CD4-positive, alpha-beta T cell (primary cell): Measurements from ENCODE around the gene CLEC2D. TPM values are rescaled to one million over a fixed set of nuclear protein-coding genes. Genes with fewer than 3 reads are reported as not detected.

ENCODE experiments used
- ATAC-seq: fragments of 200-7000 bp; cut with Tn5 transposase; one replicate; pipeline ENCODE4 v1.10.0; 2022; ENCODE audit warnings: mild to moderate bottlenecking; ENCODE audit not compliant: poor library complexity
- CTCF ChIA-PET: fragments of 350-600 bp; sonication (Branson Sonifier 250); formaldehyde crosslinking; loops from one replicate; lab custom pipeline; 2021; ENCODE audit warnings: antibody characterized with exemption, inconsistent platforms; lab: Charles Lee
- POLR2A ChIA-PET: fragments of 350-600 bp; sonication (Branson Sonifier 250); formaldehyde crosslinking; loops from one replicate; lab custom pipeline; 2021; ENCODE audit warnings: antibody characterized with exemption, inconsistent platforms; lab: Charles Lee
- DNase-seq, 14 experiments: peaks; one replicate each; pipeline ENCODE4 v3.0.0-alpha.2; 2013 to 2020; ENCODE audit warnings: mixed read lengths in 2 of 14
- H3K27ac ChIP-seq, 2 donors: one replicate each; pipeline versions ENCODE4 v1.5.1 to v1.7.0; 2013; ENCODE audit warnings: low read length in 2 of 2, low read depth in 1 of 2, mild to moderate bottlenecking in 1 of 2
- H3K27me3 ChIP-seq, 2 experiments: 1 replicate in 1 of 2; 2 replicates in 1 of 2; pipeline versions ENCODE4 v1.6.1 to v1.7.0; 2013; ENCODE audit warnings: low read length in 2 of 2, control low read depth in 1 of 2, mild to moderate bottlenecking in 1 of 2, moderate library complexity in 1 of 2; ENCODE audit not compliant: insufficient read depth in 2 of 2, control insufficient read depth in 1 of 2
- H3K36me3 ChIP-seq: one replicate; pipeline ENCODE4 v1.6.1; 2013; ENCODE audit warnings: low read length, control low read depth; ENCODE audit not compliant: insufficient read depth
- H3K4me1 ChIP-seq: one replicate; pipeline ENCODE4 v1.6.1; 2013; ENCODE audit warnings: low read length, control low read depth; ENCODE audit not compliant: insufficient read depth
- H3K4me3 ChIP-seq: one replicate; pipeline ENCODE4 v1.5.1; 2013; ENCODE audit warnings: mild to moderate bottlenecking, low read length, moderate library complexity
- H3K9me3 ChIP-seq, 2 experiments: 1 replicate in 1 of 2; 2 replicates in 1 of 2; pipeline versions ENCODE4 v1.6.1 to v1.7.0; 2013; ENCODE audit warnings: low read length in 2 of 2, mild to moderate bottlenecking in 2 of 2, control low read depth in 1 of 2, moderate library complexity in 1 of 2; ENCODE audit not compliant: control insufficient read depth in 1 of 2, insufficient read depth in 1 of 2
- H3K27ac Mint-ChIP-seq: one replicate; pipeline ENCODE4 v1.8.0; 2020; ENCODE audit warnings: mixed read lengths
- H3K27me3 Mint-ChIP-seq: one replicate; pipeline ENCODE4 v1.8.0; 2021; ENCODE audit warnings: mixed read lengths
- H3K36me3 Mint-ChIP-seq: one replicate; pipeline ENCODE4 v1.8.0; 2021; ENCODE audit warnings: low read depth, mixed read lengths
- H3K4me1 Mint-ChIP-seq: one replicate; pipeline ENCODE4 v1.8.0; 2021; ENCODE audit warnings: low read depth, mixed read lengths
- H3K4me3 Mint-ChIP-seq: one replicate; pipeline ENCODE4 v1.8.0; 2020; ENCODE audit warnings: mild to moderate bottlenecking, mixed read lengths
- H3K9me3 Mint-ChIP-seq: one replicate; pipeline ENCODE4 v1.8.0; 2020; ENCODE audit warnings: mixed read lengths
- CTCF ChIP-seq: fragments of 200-600 bp; IDR thresholded peaks from one replicate; pipeline ENCODE4 v1.8.0; 2022; ENCODE audit warnings: antibody characterized with exemption, mild to moderate bottlenecking
- intact Hi-C, 2 experiments: fragments of 100-400 bp; cut with DNase I in 1 of 2; cut with micrococcal nuclease in 1 of 2; formaldehyde crosslinking; loops; one replicate each; pipeline versions ENCODE4 v1.15.1 to v1.9.0; 2023 to 2025; cut with DNase I, micrococcal nuclease
- total RNA-seq, 174 experiments: library from RNA in 2 of 174; stranded (reverse) in 2 of 174; gene quantifications; one replicate each; pipeline ENCODE4 v1.2.3 and lab custom pipeline; 2021 to 2026

CLEC2D gene
- total RNA-seq, 2 experiments from 2014 or later, result 121 to 122 TPM

DNA sequence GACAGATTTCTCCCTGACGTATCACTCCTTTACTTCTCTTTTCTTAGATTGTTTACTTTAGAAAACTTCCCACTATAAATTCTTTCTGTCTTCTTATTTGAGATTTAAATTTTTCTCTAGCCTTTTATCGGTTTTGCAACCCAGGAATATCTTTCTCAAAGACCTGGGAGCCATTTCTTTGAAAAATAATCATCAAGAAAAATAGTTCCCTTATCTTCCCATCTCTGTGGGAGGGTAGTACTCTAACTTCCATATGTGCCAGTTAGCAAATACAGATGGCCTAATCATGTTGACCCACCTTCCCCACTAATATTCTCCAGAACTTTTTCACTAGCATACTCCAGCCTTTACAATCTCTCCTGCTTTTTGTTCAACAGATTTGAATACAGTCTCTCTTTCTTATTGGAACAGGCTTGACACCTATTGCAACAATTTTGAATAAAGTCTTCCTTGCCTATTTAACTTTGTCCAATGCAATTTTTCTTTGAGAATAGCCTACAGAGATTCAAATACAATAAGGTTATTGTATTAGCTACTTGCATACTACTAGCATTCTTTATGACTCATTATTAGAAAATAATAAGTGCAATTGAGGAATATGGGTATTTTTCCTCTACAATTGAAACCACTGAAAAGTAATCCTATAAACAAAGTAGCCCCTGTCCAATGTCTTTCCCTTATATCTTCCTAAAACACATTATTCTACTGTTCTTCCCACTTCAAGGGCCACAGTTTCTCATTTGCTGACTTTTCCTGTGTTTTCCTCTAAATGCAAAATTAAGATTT lies 34.4 kb upstream of the CLEC2D start:
- intact Hi-C loops, result loop anchor here (1.0 to 5.0 kb wide), 12 partner anchors 14 to 308 kb away; partner anchors contain the start of gene CLEC2D (in 1 of the 2)

DNA sequence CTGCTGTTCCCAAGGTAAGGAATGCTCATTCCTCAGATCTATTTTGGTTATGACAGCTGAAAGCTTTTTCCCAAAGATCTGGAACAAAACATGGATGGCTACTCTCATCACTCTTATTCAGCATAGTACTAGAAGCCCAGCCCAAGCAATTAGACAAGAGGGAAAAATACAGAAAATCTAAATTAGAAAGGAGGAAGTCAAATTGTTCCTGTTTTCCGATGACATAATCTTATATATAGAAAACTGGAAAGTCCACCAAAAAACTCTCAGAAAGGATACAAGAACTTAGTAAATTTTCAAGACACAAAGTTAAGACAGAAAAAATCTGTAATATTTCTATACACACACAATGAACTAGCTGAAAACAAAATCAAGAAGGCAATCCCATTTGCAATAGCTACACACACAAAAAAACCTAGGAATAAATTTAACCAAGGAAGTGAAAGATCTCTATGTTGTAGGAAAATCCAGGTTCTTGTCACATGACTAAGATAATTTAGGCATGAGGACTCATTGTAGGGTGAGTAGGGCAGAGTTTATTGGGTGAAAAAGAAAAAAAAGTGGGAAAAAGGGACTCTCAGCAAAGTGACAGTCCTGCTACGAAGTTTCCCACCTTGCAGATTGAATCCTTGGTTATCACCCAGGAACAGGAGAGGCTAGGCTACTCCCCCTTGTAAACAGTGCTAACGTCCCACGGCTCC lies 33.2 kb upstream of the CLEC2D start:
- Mint-ChIP-seq H3K9me3 (peaks cover 3% of the 10 kb centered on the region), H3K36me3 (peaks cover 39% of the 10 kb centered on the region), H3K4me1 (peaks cover 68% of the 10 kb centered on the region), H3K27ac (peak overlapping the region; percentile 77), H3K4me3 (no peak overlapping the region), H3K27me3 (no peaks in the 10 kb centered on the region)
- no peak for DNase-seq
- Histone ChIP-seq H3K27me3 (no peaks in the 10 kb centered on the region), H3K4me1 (peaks cover 45% of the 10 kb centered on the region), H3K9me3 (peaks cover 4 to 12% of the 10 kb centered on the region in 2 experiments), H3K27ac (peak overlapping the region in 1 of 2 donors; percentile 37), H3K36me3 (no peaks in the 10 kb centered on the region), H3K4me3 (no peak overlapping the region)
- ChIA-PET CTCF (interaction anchor here (0.8 to 1.3 kb wide), 4 partner anchors 9 to 112 kb away, joined by 3 to 4 read pairs (median 4); no protein-coding TSS in a partner anchor), POLR2A (interaction anchor here (0.8 to 6.3 kb wide), 8 partner anchors 13 to 107 kb away, joined by 3 to 77 read pairs (median 5); partner anchors contain the start of gene CLEC2D)
- no peak for ATAC-seq
- intact Hi-C loops, result loop anchor here (5.0 kb wide), 3 partner anchors 36 to 304 kb away; no protein-coding TSS in a partner anchor
- TF ChIP-seq CTCF, result no peak

More for the DNA sequence above, 34.4 kb upstream of the CLEC2D start:
- H3K27ac ChIP-seq, result peak overlapping the region in 1 of 2 donors; percentile 37
- H3K36me3 ChIP-seq, result no peaks in the 10 kb centered on the region
- no peak overlapping the region for H3K4me3 ChIP-seq
- TF ChIP-seq CTCF, result no peak
- Mint-ChIP-seq H3K27ac (peak overlapping the region; percentile 77), H3K4me1 (peaks cover 59% of the 10 kb centered on the region), H3K36me3 (peaks cover 28% of the 10 kb centered on the region), H3K9me3 (peaks cover 3% of the 10 kb centered on the region), H3K4me3 (peak overlapping the region; percentile 20), H3K27me3 (no peaks in the 10 kb centered on the region)
- H3K9me3 ChIP-seq, result peaks cover 4 to 12% of the 10 kb centered on the region in 2 experiments
- H3K4me1 ChIP-seq, result peaks cover 45% of the 10 kb centered on the region
- no peak for DNase-seq
- ATAC-seq, result no peak
- no peaks in the 10 kb centered on the region for H3K27me3 ChIP-seq
- POLR2A ChIA-PET, result interaction anchor here (0.7 to 6.3 kb wide), 11 partner anchors 14 to 126 kb away, joined by 4 to 77 read pairs (median 6); partner anchors contain the start of genes CD69 and CLEC2D
- CTCF ChIA-PET, result interaction anchor here (0.7 to 4.1 kb wide), 9 partner anchors 12 to 113 kb away, joined by 3 to 30 read pairs (median 4); no protein-coding TSS in a partner anchor

DNA sequence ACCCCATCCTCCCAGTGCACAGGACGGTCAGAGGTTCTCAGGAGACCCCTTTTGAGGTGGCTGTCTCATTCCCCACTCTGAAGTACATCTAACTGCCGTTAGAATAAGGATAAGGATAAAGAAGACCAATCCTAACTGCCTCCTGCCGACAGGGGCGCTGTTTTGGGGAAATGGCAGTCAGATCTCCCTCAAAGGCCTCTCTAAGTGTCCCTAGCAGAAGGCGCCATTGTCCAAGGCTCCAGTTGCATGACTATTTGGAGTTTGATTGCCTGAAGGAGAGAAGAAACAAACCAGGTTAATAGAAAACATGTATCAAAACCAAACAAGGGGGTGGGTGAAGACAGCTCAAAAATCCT lies 32.7 kb upstream of the CLEC2D start:
- ATAC-seq (no peak), DNase-seq (no peak)
- Histone ChIP-seq H3K4me3 (no peak overlapping the region), H3K27me3 (no peaks in the 10 kb centered on the region), H3K27ac (no peak overlapping the region), H3K9me3 (peaks cover 4 to 16% of the 10 kb centered on the region in 2 experiments), H3K4me1 (peaks cover 45% of the 10 kb centered on the region), H3K36me3 (no peaks in the 10 kb centered on the region)
- CTCF ChIA-PET, result interaction anchor here (0.8 to 1.2 kb wide), 2 partner anchors 8 to 76 kb away, joined by 3 to 4 read pairs; no protein-coding TSS in a partner anchor
- Mint-ChIP-seq H3K4me3 (no peak overlapping the region), H3K27ac (peak overlapping the region; percentile 77), H3K27me3 (no peaks in the 10 kb centered on the region), H3K4me1 (peaks cover 73% of the 10 kb centered on the region), H3K36me3 (peaks cover 40% of the 10 kb centered on the region), H3K9me3 (peaks cover 3% of the 10 kb centered on the region)
- intact Hi-C loops, result loop anchor here (5.0 kb wide), 3 partner anchors 35 to 305 kb away; no protein-coding TSS in a partner anchor
- no peak for TF ChIP-seq CTCF
- POLR2A ChIA-PET, result interaction anchor here (1.2 to 6.3 kb wide), 5 partner anchors 12 to 106 kb away, joined by 4 to 77 read pairs (median 6); partner anchors contain the start of gene CLEC2D
